OCI-LY7 (cell line): ENCODE data around the gene OR1F1. TPM values are rescaled to one million over a fixed set of nuclear protein-coding genes. Genes with fewer than 3 reads are reported as not detected.
A peak's percentile ranks its signal among the peaks of the same experiment; 100 is the strongest.

Source experiments
- BruUV-seq: library from RNA; stranded (reverse); fragments of 400-500 nt; replicated peaks from 2 replicates; lab custom pipeline; 2021; lab: Mats Ljungman, UMichigan
- CTCF ChIA-PET: fragments of 300-600 bp; sonication (Branson Sonifier 250); formaldehyde crosslinking; loops from one replicate; lab custom pipeline; 2022; ENCODE audit warnings: antibody characterized with exemption; ENCODE audit not compliant: unreplicated experiment; lab: Charles Lee
- POLR2A ChIA-PET: fragments of 300-600 bp; sonication (Branson Sonifier 250); formaldehyde crosslinking; loops from one replicate; lab custom pipeline; 2022; ENCODE audit warnings: antibody characterized with exemption; lab: Charles Lee
- DNase-seq: peaks from one replicate; pipeline ENCODE4 v3.0.0-alpha.2; 2015; ENCODE audit warnings: low spot score
- H2AFZ ChIP-seq: fragments of 200-600 bp; sonication (generic), shearing (Covaris generic); 2 replicates; pipeline ENCODE4 v1.6.1; 2014; ENCODE audit warnings: mild to moderate bottlenecking, antibody characterized with exemption, low read length, moderate library complexity
- H3K27ac ChIP-seq: fragments of 200-600 bp; sonication (generic); 2 replicates; pipeline ENCODE4 v1.5.1; 2014; ENCODE audit warnings: mixed run types, low read depth, mild to moderate bottlenecking, moderate library complexity, low read length, inconsistent platforms; ENCODE audit not compliant: poor library complexity, severe bottlenecking
- H3K36me3 ChIP-seq: fragments of 200-600 bp; sonication (generic); 2 replicates; pipeline ENCODE4 v1.6.1; 2014; ENCODE audit warnings: mild to moderate bottlenecking, antibody characterized with exemption, low read length, moderate library complexity, mixed read lengths; ENCODE audit not compliant: insufficient read depth
- H3K4me1 ChIP-seq: fragments of 200-600 bp; sonication (generic); 2 replicates; pipeline ENCODE4 v1.5.1; 2014; ENCODE audit warnings: mild to moderate bottlenecking, low read length; ENCODE audit not compliant: insufficient read depth, poor library complexity, severe bottlenecking
- H3K4me2 ChIP-seq: fragments of 200-600 bp; sonication (generic); 2 replicates; pipeline ENCODE4 v1.6.1; 2014; ENCODE audit warnings: mild to moderate bottlenecking, low read length
- H3K4me3 ChIP-seq: fragments of 200-600 bp; sonication (generic); 2 replicates; pipeline ENCODE4 v1.5.1; 2014; ENCODE audit warnings: mild to moderate bottlenecking, low read depth, low read length; ENCODE audit not compliant: poor library complexity, severe bottlenecking
- H3K79me2 ChIP-seq: fragments of 200-600 bp; sonication (generic); 2 replicates; pipeline ENCODE4 v1.6.1; 2016; ENCODE audit warnings: low read depth, mild to moderate bottlenecking, low read length, moderate library complexity, mixed read lengths; ENCODE audit not compliant: insufficient read depth
- H3K9me2 ChIP-seq: fragments of 200-600 bp; sonication (generic); 2 replicates; pipeline ENCODE4 v1.6.1; 2016; ENCODE audit warnings: mild to moderate bottlenecking, low read length, mixed read lengths; ENCODE audit not compliant: insufficient read depth
- H3K9me3 ChIP-seq: fragments of 200-600 bp; sonication (generic); 2 replicates; pipeline ENCODE4 v1.6.1; 2014; ENCODE audit warnings: mild to moderate bottlenecking, mixed run types, low read length, mixed read lengths
- H4K20me1 ChIP-seq: fragments of 200-600 bp; sonication (generic); 2 replicates; pipeline ENCODE4 v1.6.1; 2014; ENCODE audit warnings: mild to moderate bottlenecking, antibody characterized with exemption, low read length, moderate library complexity, mixed read lengths; ENCODE audit not compliant: insufficient read depth
- EZH2phosphoT487 ChIP-seq: fragments of 200-600 bp; sonication (generic); IDR thresholded peaks from 2 replicates; pipeline ENCODE4 v1.6.1; 2018; ENCODE audit warnings: low read depth, borderline replicate concordance, mild to moderate bottlenecking, mixed run types, antibody characterized with exemption, low read length, moderate library complexity, mixed read lengths
- intact Hi-C: fragments of 100-400 bp; cut with micrococcal nuclease; formaldehyde crosslinking; loops from one replicate; pipeline ENCODE4 v1.10.0; 2022; ENCODE audit not compliant: unreplicated experiment
- total RNA-seq, 2 experiments: library from RNA; depleted of rRNA in 1 of 2; stranded (reverse); fragments of >200 nt in 1 of 2; shearing (Covaris generic) in 1 of 2; gene quantifications; 2 replicates each; pipeline ENCODE4 v1.2.3, GENCODE V29; 2014 to 2022
- TF ChIP-seq, protein P1 (sequence below): fragments of 200-600 bp; sonication (generic); conservative IDR thresholded peaks from 2 replicates; pipeline ENCODE4 v1.5.1; 2014; ENCODE audit warnings: mild to moderate bottlenecking, antibody characterized with exemption, low read length, moderate library complexity, mixed read lengths

The OR1F1 gene
- total RNA-seq, 2 experiments from 2014 or later, result not detected

GRCh38 chr16:3220839-3221238, 32.8 kb downstream of the OR1F1 start:
- POLR2A ChIA-PET, result interaction anchor here (0.6 kb wide), 1 partner anchor 853 kb away, joined by 3 read pairs; no protein-coding TSS in a partner anchor
- no peak for DNase-seq
- no peak overlapping the region for H2AFZ ChIP-seq
- H4K20me1 ChIP-seq, result no peaks in the 10 kb centered on the region
- TF ChIP-seq, protein P1, sequence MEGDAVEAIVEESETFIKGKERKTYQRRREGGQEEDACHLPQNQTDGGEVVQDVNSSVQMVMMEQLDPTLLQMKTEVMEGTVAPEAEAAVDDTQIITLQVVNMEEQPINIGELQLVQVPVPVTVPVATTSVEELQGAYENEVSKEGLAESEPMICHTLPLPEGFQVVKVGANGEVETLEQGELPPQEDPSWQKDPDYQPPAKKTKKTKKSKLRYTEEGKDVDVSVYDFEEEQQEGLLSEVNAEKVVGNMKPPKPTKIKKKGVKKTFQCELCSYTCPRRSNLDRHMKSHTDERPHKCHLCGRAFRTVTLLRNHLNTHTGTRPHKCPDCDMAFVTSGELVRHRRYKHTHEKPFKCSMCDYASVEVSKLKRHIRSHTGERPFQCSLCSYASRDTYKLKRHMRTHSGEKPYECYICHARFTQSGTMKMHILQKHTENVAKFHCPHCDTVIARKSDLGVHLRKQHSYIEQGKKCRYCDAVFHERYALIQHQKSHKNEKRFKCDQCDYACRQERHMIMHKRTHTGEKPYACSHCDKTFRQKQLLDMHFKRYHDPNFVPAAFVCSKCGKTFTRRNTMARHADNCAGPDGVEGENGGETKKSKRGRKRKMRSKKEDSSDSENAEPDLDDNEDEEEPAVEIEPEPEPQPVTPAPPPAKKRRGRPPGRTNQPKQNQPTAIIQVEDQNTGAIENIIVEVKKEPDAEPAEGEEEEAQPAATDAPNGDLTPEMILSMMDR, result no peak
- TF ChIP-seq EZH2phosphoT487, result no peak
- no peaks in the 10 kb centered on the region for H3K9me2 ChIP-seq
- BruUV-seq, result no TSS peak
- H3K4me3 ChIP-seq, result no peak overlapping the region
- H3K36me3 ChIP-seq, result peaks cover 33% of the 10 kb centered on the region
- H3K4me1 ChIP-seq, result peaks cover 13% of the 10 kb centered on the region
- H3K4me2 ChIP-seq, result no peak overlapping the region
- H3K79me2 ChIP-seq, result no peaks in the 10 kb centered on the region
- intact Hi-C loops, result no loop called here
- CTCF ChIA-PET, result no interaction called here
- H3K9me3 ChIP-seq, result no peaks in the 10 kb centered on the region
- no peak overlapping the region for H3K27ac ChIP-seq

- Histone ChIP-seq H4K20me1 (no peaks in the 10 kb centered on the region), H3K4me3 (no peak overlapping the region), H3K27ac (no peak overlapping the region), H3K79me2 (no peaks in the 10 kb centered on the region), H3K9me2 (no peaks in the 10 kb centered on the region), H3K9me3 (no peaks in the 10 kb centered on the region), H2AFZ (no peak overlapping the region), H3K36me3 (peaks cover 62% of the 10 kb centered on the region), H3K4me2 (no peak overlapping the region), H3K4me1 (no peaks in the 10 kb centered on the region)
- no peak for TF ChIP-seq EZH2phosphoT487
- TF ChIP-seq, protein P1, result no peak
- ChIA-PET CTCF (no interaction called here), POLR2A (no interaction called here)
- intact Hi-C loops, result no loop called here
- TSS peak; percentile 27 for BruUV-seq
- no peak for DNase-seq
Measured at GRCh38 chr16:3223913-3224515, 36.0 kb downstream of the OR1F1 start.

DNA sequence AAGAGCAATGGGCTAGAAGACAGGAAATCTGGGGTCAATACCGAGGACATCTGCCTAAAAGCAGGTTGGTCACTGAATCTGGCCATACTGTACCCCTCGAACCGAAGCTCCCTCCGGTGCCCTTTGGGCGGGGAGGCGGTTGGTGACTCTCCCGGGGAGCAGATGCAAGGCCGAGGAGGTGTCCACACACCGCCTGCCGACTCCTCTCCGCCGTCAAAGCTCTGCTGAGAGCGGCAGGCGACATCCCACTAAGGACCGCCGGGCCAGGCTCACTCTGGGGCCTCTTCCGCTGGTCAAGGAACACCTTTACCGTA, 46.5 kb downstream of the OR1F1 start:
- no peak for TF ChIP-seq EZH2phosphoT487
- TF ChIP-seq, protein P1, result no peak
- intact Hi-C loops, result no loop called here
- ChIA-PET POLR2A (no interaction called here), CTCF (interaction anchor here (0.5 kb wide), 1 partner anchor 206 kb away, joined by 4 read pairs; no protein-coding TSS in a partner anchor)
- peak overlapping the region; percentile 72 for H3K27ac ChIP-seq
- H2AFZ ChIP-seq, result peak overlapping the region; percentile 63
- peaks cover 16% of the 10 kb centered on the region; the same call in 1 of the 2 replicates for H3K79me2 ChIP-seq
- DNase-seq, result no peak
- no TSS peak for BruUV-seq
- no peaks in the 10 kb centered on the region for H4K20me1 ChIP-seq
- peak overlapping the region; percentile 87 for H3K4me2 ChIP-seq
- H3K4me1 ChIP-seq, result peaks cover 19% of the 10 kb centered on the region
- peaks cover 43% of the 10 kb centered on the region for H3K36me3 ChIP-seq
- H3K9me2 ChIP-seq, result no peaks in the 10 kb centered on the region
- H3K9me3 ChIP-seq, result no peaks in the 10 kb centered on the region
- H3K4me3 ChIP-seq, result peak overlapping the region; percentile 92
